Spinal cord (tissue), 10 donors: ENCODE data around the gene PGRMC1. TPM values are rescaled to one million over a fixed set of nuclear protein-coding genes. Genes with fewer than 3 reads are reported as not detected.
A peak's percentile ranks its signal among the peaks of the same experiment; 100 is the strongest.

ENCODE experiments used
- DNase-seq, 6 donors: peaks; one replicate each; pipeline versions ENCODE4 v3.0.0 to v3.0.0-alpha.2; 2013 to 2015; ENCODE audit warnings: low spot score in 6 of 6, low read depth in 4 of 6
- H3K27ac ChIP-seq: one replicate; pipeline ENCODE4 v1.5.1; 2013; ENCODE audit warnings: low read depth, low read length, control low read depth
- H3K27me3 ChIP-seq: one replicate; pipeline ENCODE4 v1.6.1; 2013; ENCODE audit warnings: low read length; ENCODE audit not compliant: control insufficient read depth, insufficient read depth
- H3K36me3 ChIP-seq: one replicate; pipeline ENCODE4 v1.6.1; 2013; ENCODE audit warnings: low read length; ENCODE audit not compliant: control insufficient read depth, insufficient read depth
- H3K4me1 ChIP-seq: one replicate; pipeline ENCODE4 v1.6.1; 2013; ENCODE audit warnings: low read length; ENCODE audit not compliant: control insufficient read depth, insufficient read depth
- H3K4me3 ChIP-seq: one replicate; pipeline ENCODE4 v1.5.1; 2013; ENCODE audit warnings: low read depth, low read length, control low read depth
- H3K9me3 ChIP-seq: one replicate; pipeline ENCODE4 v1.6.1; 2013; ENCODE audit warnings: low read length; ENCODE audit not compliant: control insufficient read depth, insufficient read depth
- WGBS: methylation state at CpG from one replicate; pipeline ENCODE4 v1.1.5; 2013; ENCODE audit warnings: missing lambda C conversion rate; ENCODE audit not compliant: insufficient coverage; 5-methylcytosine and 5-hydroxymethylcytosine counted together
- polyA plus RNA-seq, 2 donors: library from polyadenylated mRNA; unstranded; fragments of 120-200 nt; gene quantifications; one replicate each; pipeline ENCODE4 v1.2.1, GENCODE V29; 2013; ENCODE audit not compliant: insufficient read length in 2 of 2
- total RNA-seq, 2 donors: library from RNA; depleted of rRNA in 1 of 2; stranded (reverse); fragments of 120-200 nt in 1 of 2; fragments of >200 nt in 1 of 2; gene quantifications; one replicate each; pipeline versions ENCODE4 v1.2.3 to v1.2.4, GENCODE V29; 2013 to 2014
- donor health status: healthy.

PGRMC1 gene
- total and polyA plus RNA-seq, 4 donors = 250 to 433 (median 290) TPM

- no peak overlapping the region for H3K27ac ChIP-seq
- 86% methylated on average over 1 of the region's 6 CpGs for WGBS
Measured at GRCh38 chrX:119228512-119229252, 7.4 kb upstream of the PGRMC1 start.

GRCh38 chrX:119229253-119229615 lies 6.9 kb upstream of the PGRMC1 start:
- H3K27me3 ChIP-seq = no peaks in the 10 kb centered on the region
- DNase-seq = no peak
- H3K36me3 ChIP-seq = no peaks in the 10 kb centered on the region
- no peaks in the 10 kb centered on the region for H3K4me1 ChIP-seq
- no peak overlapping the region for H3K27ac ChIP-seq
- no peak overlapping the region for H3K4me3 ChIP-seq
- H3K9me3 ChIP-seq = no peaks in the 10 kb centered on the region

More at GRCh38 chrX:119228512-119229252, 7.4 kb upstream of the PGRMC1 start:
- no peaks in the 10 kb centered on the region for H3K36me3 ChIP-seq
- H3K4me1 ChIP-seq = no peaks in the 10 kb centered on the region
- H3K4me3 ChIP-seq = no peak overlapping the region
- no peak for DNase-seq
- H3K27me3 ChIP-seq = no peaks in the 10 kb centered on the region
- H3K9me3 ChIP-seq = no peaks in the 10 kb centered on the region

GRCh38 chrX:119230850-119231249 lies 5.2 kb upstream of the PGRMC1 start:
- no peaks in the 10 kb centered on the region for H3K9me3 ChIP-seq
- WGBS = 83% methylated on average over 1 of the region's 2 CpGs
- no peak overlapping the region for H3K4me3 ChIP-seq
- no peak overlapping the region for H3K27ac ChIP-seq
- no peak for DNase-seq
- H3K27me3 ChIP-seq = peaks cover 2% of the 10 kb centered on the region
- H3K4me1 ChIP-seq = peaks cover 9% of the 10 kb centered on the region
- H3K36me3 ChIP-seq = no peaks in the 10 kb centered on the region

GRCh38 chrX:119231936-119232445 lies 4.1 kb upstream of the PGRMC1 start:
- DNase-seq = no peak
- no peak overlapping the region for H3K4me3 ChIP-seq
- H3K27me3 ChIP-seq = peaks cover 2% of the 10 kb centered on the region
- H3K9me3 ChIP-seq = no peaks in the 10 kb centered on the region
- H3K36me3 ChIP-seq = no peaks in the 10 kb centered on the region
- no peak overlapping the region for H3K27ac ChIP-seq
- WGBS = no CpG with 5 or more reads among the region's 1 CpG
- peaks cover 9% of the 10 kb centered on the region for H3K4me1 ChIP-seq

GRCh38 chrX:119235051-119235511 lies 1.0 kb upstream of the PGRMC1 start:
- Histone ChIP-seq H3K4me3 (no peak overlapping the region), H3K9me3 (no peaks in the 10 kb centered on the region), H3K27ac (peak overlapping the region; percentile 88), H3K36me3 (no peaks in the 10 kb centered on the region), H3K27me3 (peaks cover 2% of the 10 kb centered on the region), H3K4me1 (peaks cover 9% of the 10 kb centered on the region)
- WGBS = 42% methylated on average over 4 of the region's 8 CpGs
- peak in 2 of 6 donors; percentile 9 to 41 for DNase-seq

GRCh38 chrX:119236623-119237561 lies 807 bp downstream of the PGRMC1 start:
- WGBS = 33% methylated on average over 58 of the region's 58 CpGs
- H3K9me3 ChIP-seq = no peaks in the 10 kb centered on the region
- peak in 2 of 6 donors; percentile 66 to 91 for DNase-seq
- H3K27ac ChIP-seq = peak overlapping the region; percentile 88
- peaks cover 2% of the 10 kb centered on the region for H3K27me3 ChIP-seq
- H3K36me3 ChIP-seq = no peaks in the 10 kb centered on the region
- peaks cover 9% of the 10 kb centered on the region for H3K4me1 ChIP-seq
- H3K4me3 ChIP-seq = peak overlapping the region; percentile 70

GRCh38 chrX:119237562-119237942 lies 1.5 kb downstream of the PGRMC1 start:
- peaks cover 2% of the 10 kb centered on the region for H3K27me3 ChIP-seq
- WGBS = 42% methylated on average over 5 of the region's 6 CpGs
- peak in 2 of 6 donors; percentile 43 to 69 for DNase-seq

GRCh38 chrX:119238557-119238956 lies 2.5 kb downstream of the PGRMC1 start:
- WGBS = 20% methylated on average over 1 of the region's 3 CpGs
- no peak for DNase-seq
- H3K27ac ChIP-seq = no peak overlapping the region
- H3K4me3 ChIP-seq = peak overlapping the region; percentile 70
- H3K9me3 ChIP-seq = no peaks in the 10 kb centered on the region
- H3K36me3 ChIP-seq = no peaks in the 10 kb centered on the region
- H3K27me3 ChIP-seq = peaks cover 2% of the 10 kb centered on the region
- peaks cover 9% of the 10 kb centered on the region for H3K4me1 ChIP-seq

More at GRCh38 chrX:119237562-119237942, 1.5 kb downstream of the PGRMC1 start:
- H3K4me1 ChIP-seq = peaks cover 9% of the 10 kb centered on the region
- H3K27ac ChIP-seq = peak overlapping the region; percentile 88
- H3K4me3 ChIP-seq = peak overlapping the region; percentile 70
- no peaks in the 10 kb centered on the region for H3K9me3 ChIP-seq
- no peaks in the 10 kb centered on the region for H3K36me3 ChIP-seq

GRCh38 chrX:119240356-119240755 lies 4.3 kb downstream of the PGRMC1 start:
- no peak for DNase-seq
- no peaks in the 10 kb centered on the region for H3K36me3 ChIP-seq
- H3K4me1 ChIP-seq = peaks cover 5% of the 10 kb centered on the region
- H3K27me3 ChIP-seq = no peaks in the 10 kb centered on the region
- H3K27ac ChIP-seq = peak overlapping the region; percentile 57
- WGBS = 32% methylated on average over 2 of the region's 3 CpGs
- H3K9me3 ChIP-seq = no peaks in the 10 kb centered on the region
- H3K4me3 ChIP-seq = no peak overlapping the region
